WTC11 (cell line): ENCODE measurements around the gene TAOK3. TPM values are rescaled to one million over a fixed set of nuclear protein-coding genes. Genes with fewer than 3 reads are reported as not detected.
A peak's percentile ranks its signal among the peaks of the same experiment; 100 is the strongest.

Experiments
- ATAC-seq: fragments of 200-7000 bp; cut with Tn5 transposase; 2 replicates; pipeline ENCODE4 v1.10.0; 2021; ENCODE audit warnings: mild to moderate bottlenecking, moderate library complexity
- CTCF ChIA-PET: fragments of 300-600 bp; sonication (Branson Sonifier 250); formaldehyde crosslinking; loops from one replicate; lab custom pipeline; 2021; ENCODE audit warnings: antibody characterized with exemption; lab: Charles Lee
- POLR2A ChIA-PET: fragments of 350-600 bp; sonication (Branson Sonifier 250); formaldehyde crosslinking; loops from one replicate; lab custom pipeline; 2021; ENCODE audit warnings: antibody characterized with exemption; lab: Charles Lee
- DNase-seq: peaks from one replicate; pipeline ENCODE4 v3.0.0; 2021; ENCODE audit warnings: low spot score
- H3K27ac Mint-ChIP-seq: 2 replicates; pipeline ENCODE4 v1.8.0; 2021; ENCODE audit warnings: mixed read lengths
- H3K27me3 Mint-ChIP-seq: 2 replicates; pipeline ENCODE4 v1.8.0; 2021; ENCODE audit warnings: low read depth, mild to moderate bottlenecking, moderate library complexity, mixed read lengths
- H3K36me3 Mint-ChIP-seq: 2 replicates; pipeline ENCODE4 v1.8.0; 2021; ENCODE audit warnings: mixed read lengths
- H3K4me1 Mint-ChIP-seq: 2 replicates; pipeline ENCODE4 v1.8.0; 2022; ENCODE audit warnings: mixed read lengths
- H3K4me3 Mint-ChIP-seq: 2 replicates; pipeline ENCODE4 v1.8.0; 2021; ENCODE audit warnings: mild to moderate bottlenecking, moderate library complexity, mixed read lengths
- H3K9me3 Mint-ChIP-seq: 2 replicates; pipeline ENCODE4 v1.8.0; 2021; ENCODE audit warnings: mixed read lengths
- AFF4 ChIP-seq: sonication (generic); formaldehyde crosslinking; IDR thresholded peaks from 2 replicates; pipeline ENCODE4 v1.8.1; 2023; ENCODE audit warnings: mild to moderate bottlenecking, missing genetic modification reagents, borderline replicate concordance
- AR ChIP-seq: fragments of 250-450 bp; sonication (Bioruptor Pico); IDR thresholded peaks from 2 replicates; pipeline ENCODE4 v1.9.0; 2021; ENCODE audit warnings: mild to moderate bottlenecking
- ATF1 ChIP-seq: sonication (generic); formaldehyde crosslinking; IDR thresholded peaks from 2 replicates; pipeline ENCODE4 v1.8.1; 2023; ENCODE audit warnings: mild to moderate bottlenecking, moderate library complexity, missing genetic modification reagents
- ATF3 ChIP-seq: sonication (generic); formaldehyde crosslinking; conservative IDR thresholded peaks from 2 replicates; pipeline ENCODE4 v1.8.1; 2022; ENCODE audit warnings: mild to moderate bottlenecking, missing genetic modification reagents
- ATF6 ChIP-seq: sonication (generic); formaldehyde crosslinking; IDR thresholded peaks from 2 replicates; pipeline ENCODE4 v1.8.1; 2023; ENCODE audit warnings: mild to moderate bottlenecking, missing genetic modification reagents
- ERG ChIP-seq: fragments of 250-450 bp; sonication (Bioruptor Pico); IDR thresholded peaks from 2 replicates; pipeline ENCODE4 v1.8.0; 2021; ENCODE audit warnings: mild to moderate bottlenecking
- ETV6 ChIP-seq: sonication (generic); formaldehyde crosslinking; IDR thresholded peaks from 2 replicates; pipeline ENCODE4 v1.8.1; 2022; ENCODE audit warnings: mild to moderate bottlenecking, missing genetic modification reagents
- JAZF1 ChIP-seq: fragments of 250-450 bp; sonication (Bioruptor Pico); IDR thresholded peaks from 2 replicates; pipeline ENCODE4 v1.9.0; 2021; ENCODE audit warnings: moderate library complexity, mild to moderate bottlenecking, inconsistent platforms
- NFYB ChIP-seq: sonication (generic); formaldehyde crosslinking; conservative IDR thresholded peaks from 2 replicates; pipeline ENCODE4 v1.8.0; 2022; ENCODE audit warnings: low read depth, missing genetic modification reagents
- SOX15 ChIP-seq: fragments of 250-450 bp; sonication (Bioruptor Pico); IDR thresholded peaks from 2 replicates; pipeline ENCODE4 v1.9.0; 2021; ENCODE audit warnings: mild to moderate bottlenecking
- TP53 ChIP-seq: sonication (generic); formaldehyde crosslinking; IDR thresholded peaks from 2 replicates; pipeline ENCODE4 v1.8.1; 2023; ENCODE audit warnings: mild to moderate bottlenecking, missing genetic modification reagents
- ZBTB43 ChIP-seq: sonication (generic); formaldehyde crosslinking; IDR thresholded peaks from 2 replicates; pipeline ENCODE4 v1.8.1; 2023; ENCODE audit warnings: mild to moderate bottlenecking, missing genetic modification reagents
- ZNF219 ChIP-seq: sonication (generic); formaldehyde crosslinking; IDR thresholded peaks from 2 replicates; pipeline ENCODE4 v1.8.0; 2023; ENCODE audit warnings: missing genetic modification reagents, mild to moderate bottlenecking, borderline replicate concordance
- ZNF416 ChIP-seq: fragments of 250-450 bp; sonication (Bioruptor Pico); IDR thresholded peaks from 2 replicates; pipeline ENCODE4 v1.9.0; 2021; ENCODE audit warnings: mild to moderate bottlenecking, inconsistent platforms
- ZNF671 ChIP-seq: fragments of 250-450 bp; sonication (Bioruptor Pico); IDR thresholded peaks from 2 replicates; pipeline ENCODE4 v1.8.0; 2021; ENCODE audit warnings: mild to moderate bottlenecking
- total RNA-seq: library from RNA; stranded (reverse); gene quantifications from 3 replicates; pipeline ENCODE4 v1.2.3, GENCODE V29; 2021

Gene TAOK3
- total RNA-seq, 1 experiment from 2014 or later, result 13.0 TPM

GRCh38 chr12:118119449-118119879 is 253.2 kb downstream of the TAOK3 start (continued):
- TF ChIP-seq ERG (CRISPR knock-in tag), result 0 out of 2 replicates have a peak, but pooled peaks have one; percentile 29

GRCh38 chr12:118109088-118109487 is 263.6 kb downstream of the TAOK3 start:
- H3K4me3 Mint-ChIP-seq, result no peak overlapping the region
- TF ChIP-seq ZBTB43 (CRISPR knock-in tag), result no peak
- TF ChIP-seq ATF3 (CRISPR knock-in tag), result no peak
- TF ChIP-seq ZNF416 (CRISPR knock-in tag), result no peak
- no peak for TF ChIP-seq NFYB (CRISPR knock-in tag)
- TF ChIP-seq AFF4, result no peak
- TF ChIP-seq ATF6, result no peak
- TF ChIP-seq ZNF219 (CRISPR knock-in tag), result no peak
- TF ChIP-seq AR (CRISPR knock-in tag), result no peak
- TF ChIP-seq ZNF671 (CRISPR knock-in tag), result no peak
- no peak for TF ChIP-seq JAZF1 (CRISPR knock-in tag)
- TF ChIP-seq ATF1 (CRISPR knock-in tag), result no peak
- TF ChIP-seq ETV6 (CRISPR knock-in tag), result no peak
- TF ChIP-seq SOX15, result no peak
- TF ChIP-seq TP53, result no peak
- TF ChIP-seq, all 79 proteins: peak for 0
- Mint-ChIP-seq H3K27ac (no peak overlapping the region), H3K36me3 (peaks cover 4% of the 10 kb centered on the region; the same call in 1 of the 2 replicates), H3K4me1 (peaks cover 16% of the 10 kb centered on the region), H3K27me3 (no peaks in the 10 kb centered on the region), H3K9me3 (peaks cover 3% of the 10 kb centered on the region; the same call in 1 of the 2 replicates)
- ATAC-seq, result 0 out of 2 replicates have a peak, but pooled peaks have one; percentile 19
- no peak for DNase-seq
- ChIA-PET POLR2A (no interaction called here), CTCF (interaction anchor here (1.5 kb wide), 1 partner anchor 11 kb away, joined by 7 read pairs; no protein-coding TSS in a partner anchor)
